Left ventricle myocardium inferior (tissue), 1 donor: ENCODE measurements around the gene COX5B. TPM values are rescaled to one million over a fixed set of nuclear protein-coding genes. Genes with fewer than 3 reads are reported as not detected.

Experiments
- DNase-seq: peaks from one replicate; pipeline ENCODE4 v3.0.0-alpha.2; 2020
- H3K27ac ChIP-seq: fragments of 200-600 bp; replicated peaks from 2 replicates; pipeline ENCODE4 v1.8.0; 2021
- H3K27me3 ChIP-seq: fragments of 200-600 bp; 2 replicates; pipeline ENCODE4 v1.8.0; 2021; ENCODE audit warnings: low read depth
- H3K36me3 ChIP-seq: fragments of 200-600 bp; 2 replicates; pipeline ENCODE4 v1.8.0; 2021
- H3K4me1 ChIP-seq: fragments of 200-600 bp; 2 replicates; pipeline ENCODE4 v1.8.0; 2021
- H3K4me3 ChIP-seq: fragments of 200-600 bp; 2 replicates; pipeline ENCODE4 v1.8.0; 2021; ENCODE audit warnings: mild to moderate bottlenecking, moderate library complexity
- H3K9me3 ChIP-seq: fragments of 200-600 bp; replicated peaks from 2 replicates; pipeline ENCODE4 v1.8.0; 2021
- intact Hi-C: fragments of 100-400 bp; cut with micrococcal nuclease; formaldehyde crosslinking; loops from one replicate; pipeline ENCODE4 v1.11.0; 2022
- total RNA-seq: library from RNA; stranded (reverse); fragmentation: NEBNext Ultra II Directional; extraction: Animal tissue kit (Norgen Biotek cat#: 25700); gene quantifications from one replicate; pipeline ENCODE4 v1.2.1, GENCODE V29; 2021
- TF ChIP-seq, protein P1 (sequence below): fragments of 200-600 bp; IDR thresholded peaks from 2 replicates; pipeline ENCODE4 v1.8.0; 2021; ENCODE audit warnings: antibody characterized with exemption, mild to moderate bottlenecking, borderline replicate concordance
- donor health status: DM: no; HTN: yes; CAD: no; lungs with severe emphysema.

The COX5B gene
- total RNA-seq, 1 donor from 2014 or later = 1,153 TPM

DNA sequence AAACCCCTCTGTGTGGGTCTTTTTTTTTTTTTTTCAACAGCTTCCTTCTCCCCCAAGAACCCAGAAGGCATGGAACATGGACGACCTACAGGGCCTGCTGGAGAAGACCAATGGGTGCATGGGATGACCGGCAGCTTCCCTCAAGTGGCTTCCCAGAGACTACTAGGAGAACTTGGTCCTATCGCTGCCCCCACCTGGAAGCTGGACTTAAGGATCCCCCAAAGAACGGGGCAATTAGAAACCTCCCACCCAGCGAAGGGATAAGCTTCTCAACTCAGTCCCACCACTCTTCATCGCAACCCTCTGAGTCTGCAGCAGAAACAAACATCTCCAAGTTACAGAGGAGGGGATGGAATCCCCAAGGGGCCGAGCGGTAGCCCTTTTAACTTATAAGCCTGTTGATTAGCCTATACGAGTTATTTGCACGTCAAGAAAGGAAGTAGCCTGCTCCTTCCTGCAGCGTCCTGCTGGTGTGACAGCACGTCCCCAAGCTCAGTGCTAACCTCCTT lies 16.6 kb downstream of the COX5B start:
- no peak for DNase-seq
- TF ChIP-seq, protein P1, sequence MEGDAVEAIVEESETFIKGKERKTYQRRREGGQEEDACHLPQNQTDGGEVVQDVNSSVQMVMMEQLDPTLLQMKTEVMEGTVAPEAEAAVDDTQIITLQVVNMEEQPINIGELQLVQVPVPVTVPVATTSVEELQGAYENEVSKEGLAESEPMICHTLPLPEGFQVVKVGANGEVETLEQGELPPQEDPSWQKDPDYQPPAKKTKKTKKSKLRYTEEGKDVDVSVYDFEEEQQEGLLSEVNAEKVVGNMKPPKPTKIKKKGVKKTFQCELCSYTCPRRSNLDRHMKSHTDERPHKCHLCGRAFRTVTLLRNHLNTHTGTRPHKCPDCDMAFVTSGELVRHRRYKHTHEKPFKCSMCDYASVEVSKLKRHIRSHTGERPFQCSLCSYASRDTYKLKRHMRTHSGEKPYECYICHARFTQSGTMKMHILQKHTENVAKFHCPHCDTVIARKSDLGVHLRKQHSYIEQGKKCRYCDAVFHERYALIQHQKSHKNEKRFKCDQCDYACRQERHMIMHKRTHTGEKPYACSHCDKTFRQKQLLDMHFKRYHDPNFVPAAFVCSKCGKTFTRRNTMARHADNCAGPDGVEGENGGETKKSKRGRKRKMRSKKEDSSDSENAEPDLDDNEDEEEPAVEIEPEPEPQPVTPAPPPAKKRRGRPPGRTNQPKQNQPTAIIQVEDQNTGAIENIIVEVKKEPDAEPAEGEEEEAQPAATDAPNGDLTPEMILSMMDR = no peak
- peaks cover 21% of the 10 kb centered on the region for H3K36me3 ChIP-seq
- peaks cover 40% of the 10 kb centered on the region for H3K4me1 ChIP-seq
- no peaks in the 10 kb centered on the region for H3K27me3 ChIP-seq
- peak overlapping the region; percentile 99 for H3K27ac ChIP-seq
- peak overlapping the region; percentile 81 for H3K4me3 ChIP-seq
- no peaks in the 10 kb centered on the region for H3K9me3 ChIP-seq
- intact Hi-C loops = no loop called here

DNA sequence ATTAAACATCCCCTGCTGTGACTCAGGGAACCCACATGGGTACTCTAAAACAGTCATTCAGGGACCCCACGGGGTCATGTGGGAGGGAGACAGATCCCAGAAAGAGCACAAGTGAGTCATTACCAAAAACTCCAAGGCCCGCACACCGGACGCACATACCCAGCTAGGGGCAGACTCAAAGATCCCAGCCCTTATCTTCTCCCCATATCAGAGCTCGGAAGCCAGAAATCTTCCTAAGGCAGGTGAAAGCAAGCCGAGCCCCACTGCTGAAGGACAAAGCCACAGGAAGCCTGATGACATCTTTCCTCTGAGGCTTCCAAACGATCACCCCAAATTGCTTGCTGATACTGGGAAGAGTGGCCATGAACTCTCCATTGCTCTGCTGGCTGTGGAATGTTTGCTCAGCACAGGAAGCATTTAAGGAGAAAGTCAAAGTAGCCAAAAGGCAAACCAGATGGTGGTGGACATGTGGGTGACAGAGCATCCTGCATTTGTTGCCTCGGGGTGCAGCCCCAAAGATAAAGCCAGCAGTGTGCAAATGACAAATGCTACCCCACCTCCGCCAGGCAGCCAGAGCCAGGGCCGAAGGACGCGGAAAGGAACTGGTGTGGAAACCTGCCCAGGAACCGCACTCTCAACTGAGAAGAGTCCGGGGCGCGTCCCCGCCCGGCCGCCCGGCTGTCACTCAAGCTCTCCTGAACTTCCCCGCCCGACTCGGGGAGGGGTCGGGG lies 17.2 kb downstream of the COX5B start:
- peaks cover 15% of the 10 kb centered on the region for H3K36me3 ChIP-seq
- peak overlapping the region; percentile 81 for H3K4me3 ChIP-seq
- peaks cover 40% of the 10 kb centered on the region for H3K4me1 ChIP-seq
- peak; percentile 78 for DNase-seq
- no peaks in the 10 kb centered on the region for H3K9me3 ChIP-seq
- H3K27ac ChIP-seq = peak overlapping the region; percentile 99
- H3K27me3 ChIP-seq = no peaks in the 10 kb centered on the region
- TF ChIP-seq, protein P1 = no peak
- intact Hi-C loops = no loop called here

DNA sequence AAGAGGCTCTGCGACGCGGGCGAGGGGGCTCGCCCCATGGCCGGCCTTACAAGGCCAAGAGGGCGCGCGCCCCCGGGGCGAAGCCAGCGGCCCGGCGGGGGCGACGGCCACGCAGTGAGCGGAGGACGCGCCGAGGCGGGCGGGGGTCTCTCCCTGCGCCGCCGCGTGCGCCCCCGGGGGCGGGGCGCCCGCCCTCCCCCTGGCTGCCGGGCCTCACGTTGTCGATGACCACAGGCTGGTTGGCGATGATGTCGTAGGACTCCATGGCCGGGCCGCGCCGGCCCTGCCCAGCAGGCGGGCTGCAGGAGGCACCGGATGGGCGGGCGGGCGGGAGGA lies 17.7 kb downstream of the COX5B start:
- H3K27me3 ChIP-seq = no peaks in the 10 kb centered on the region
- H3K4me1 ChIP-seq = peaks cover 40% of the 10 kb centered on the region
- DNase-seq = no peak
- intact Hi-C loops = no loop called here
- TF ChIP-seq, protein P1 = no peak
- peaks cover 9% of the 10 kb centered on the region for H3K36me3 ChIP-seq
- no peaks in the 10 kb centered on the region for H3K9me3 ChIP-seq
- H3K27ac ChIP-seq = peak overlapping the region; percentile 99
- H3K4me3 ChIP-seq = peak overlapping the region; percentile 81

DNA sequence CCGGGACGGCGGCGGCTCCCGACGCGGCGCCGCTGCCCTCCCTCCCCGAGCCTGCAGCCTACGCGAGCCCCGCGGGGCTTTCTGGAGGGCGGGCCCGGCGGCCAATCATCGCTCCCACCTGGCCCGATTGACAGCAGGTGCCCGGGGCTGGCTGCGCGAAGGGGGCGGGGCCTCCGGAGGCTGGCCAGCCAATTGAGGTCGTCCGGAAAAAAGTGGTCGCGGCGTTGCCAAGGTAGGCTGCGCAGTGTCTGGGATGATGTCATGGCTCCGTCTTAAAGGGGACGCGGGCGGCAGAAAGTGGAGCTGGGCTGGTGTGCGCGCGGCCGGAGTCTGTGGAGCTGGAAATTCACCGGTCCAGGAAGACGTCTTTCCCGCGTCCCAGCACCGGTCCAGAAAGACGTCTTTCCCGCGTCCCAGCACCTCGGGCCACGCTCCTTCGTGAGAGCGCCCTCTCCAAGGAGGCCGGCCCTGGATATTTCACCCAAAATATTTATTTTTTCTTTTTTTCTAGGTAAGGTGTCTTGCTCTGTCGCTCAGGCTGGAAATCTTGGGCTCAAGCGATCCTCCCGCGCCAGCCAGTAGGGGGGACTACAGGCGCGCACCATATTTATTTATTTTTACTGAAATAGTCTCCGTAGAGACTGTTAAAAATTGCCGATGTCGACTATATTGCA lies 18.2 kb downstream of the COX5B start, which contains the start of gene ACTR1B:
TSS of gene ACTR1B (minus strand) at position 83 of the 674 bp plus-strand sequence. CDS start 154 bp downstream, outside the sequence.
- TF ChIP-seq, protein P1 = peak; percentile 76
- peak; percentile 98 for DNase-seq
- Histone ChIP-seq H3K9me3 (no peaks in the 10 kb centered on the region), H3K27me3 (no peaks in the 10 kb centered on the region), H3K4me1 (peaks cover 40% of the 10 kb centered on the region), H3K36me3 (peaks cover 4% of the 10 kb centered on the region), H3K4me3 (peak within 1 kb of the TSS; percentile 81), H3K27ac (peak within 1 kb of the TSS; percentile 99)
- intact Hi-C loops = no loop called here

- Histone ChIP-seq H3K27me3 (no peaks in the 10 kb centered on the region), H3K4me1 (peaks cover 40% of the 10 kb centered on the region), H3K27ac (peak overlapping the region; percentile 99), H3K4me3 (peak overlapping the region; percentile 81), H3K9me3 (no peaks in the 10 kb centered on the region), H3K36me3 (no peaks in the 10 kb centered on the region)
- intact Hi-C loops = no loop called here
- no peak for DNase-seq
- TF ChIP-seq, protein P1 = peak; percentile 29
Measured at GRCh38 chr2:97664636-97664970, 18.7 kb downstream of the COX5B start.
